Vagina (tissue), 2 donors: ENCODE results near the gene GRK5.

ENCODE experiments used
- CTCF ChIP-seq, 3 experiments: fragments of 450-650 bp in 2 of 3; fragments of 200-600 bp in 1 of 3; sonication (generic) in 1 of 3; IDR thresholded peaks; one replicate each; pipeline ENCODE4 v1.5.1; 2017 to 2019; ENCODE audit warnings: antibody characterized with exemption in 3 of 3, mild to moderate bottlenecking in 2 of 3, moderate library complexity in 2 of 3
- POLR2A ChIP-seq, 2 donors: fragments of 450-650 bp; IDR thresholded peaks; one replicate each; pipeline ENCODE4 v1.6.1; 2017; ENCODE audit warnings: antibody characterized with exemption in 2 of 2, mild to moderate bottlenecking in 2 of 2, moderate library complexity in 2 of 2

- no peak for TF ChIP-seq CTCF (IDR thresholded peaks at IDR 0.05)
- no peak for TF ChIP-seq POLR2A (IDR thresholded peaks at IDR 0.05)
These were observed 253.2 kb downstream of the GRK5 start for GRCh38 chr10:119460369-119461195.
